HepG2 (cell line): ENCODE results near the gene CCNF. TPM values are rescaled to one million over a fixed set of nuclear protein-coding genes. Genes with fewer than 3 reads are reported as not detected.

Source experiments
- ARNTL ChIP-seq: sonication (generic); formaldehyde crosslinking; IDR thresholded peaks from 2 replicates; pipeline ENCODE4 v1.4.0; 2020; ENCODE audit warnings: mild to moderate bottlenecking, missing genetic modification reagents
- BCL6 ChIP-seq: IDR thresholded peaks from 2 replicates; pipeline ENCODE4 v1.6.1; 2016; ENCODE audit warnings: missing genetic modification reagents, missing compliant biosample characterization
- BORCS8-MEF2B ChIP-seq: sonication (generic); formaldehyde crosslinking; IDR thresholded peaks from 2 replicates; pipeline ENCODE4 v1.8.0; 2022; ENCODE audit warnings: mild to moderate bottlenecking, missing genetic modification reagents
- CHCHD3 ChIP-seq: sonication (generic); formaldehyde crosslinking; IDR thresholded peaks from 2 replicates; pipeline ENCODE4 v1.8.0; 2022; ENCODE audit warnings: mild to moderate bottlenecking, missing genetic modification reagents, moderate library complexity
- DR1 ChIP-seq: sonication (generic); formaldehyde crosslinking; IDR thresholded peaks from 2 replicates; pipeline ENCODE4 v1.8.0; 2021; ENCODE audit warnings: mild to moderate bottlenecking, missing genetic modification reagents, inconsistent platforms
- ELF1 ChIP-seq: sonication (generic); formaldehyde crosslinking; IDR thresholded peaks from 2 replicates; pipeline ENCODE4 v1.4.0; 2020; ENCODE audit warnings: missing genetic modification reagents
- FOXP1 ChIP-seq, 2 experiments: fragments of 450-650 bp in 1 of 2; IDR thresholded peaks; 2 replicates each; pipeline ENCODE4 v1.6.1; 2017 to 2018; ENCODE audit warnings: antibody characterized with exemption in 1 of 2
- GZF1 ChIP-seq: sonication (generic); formaldehyde crosslinking; IDR thresholded peaks from 2 replicates; pipeline ENCODE4 v1.5.1; 2020; ENCODE audit warnings: mild to moderate bottlenecking, missing genetic modification reagents
- MAFF ChIP-seq: IDR thresholded peaks from 2 replicates; pipeline ENCODE4 v1.6.1; 2011; ENCODE audit warnings: low read depth, low read length, improper control_type of control experiment
- MED1 ChIP-seq: sonication (generic); formaldehyde crosslinking; IDR thresholded peaks from 2 replicates; pipeline ENCODE4 v1.4.0; 2020; ENCODE audit warnings: missing genetic modification reagents
- RFXAP ChIP-seq: sonication (generic); formaldehyde crosslinking; IDR thresholded peaks from 2 replicates; pipeline ENCODE4 v1.4.0; 2020; ENCODE audit warnings: missing genetic modification reagents, borderline replicate concordance
- SOX5 ChIP-seq: IDR thresholded peaks from 2 replicates; pipeline ENCODE4 v1.6.1; 2016; ENCODE audit warnings: borderline replicate concordance
- TARDBP ChIP-seq: sonication (generic); formaldehyde crosslinking; IDR thresholded peaks from 2 replicates; pipeline ENCODE4 v1.8.0; 2022; ENCODE audit warnings: mild to moderate bottlenecking, missing genetic modification reagents
- ZC3H13 ChIP-seq: sonication (generic); formaldehyde crosslinking; IDR thresholded peaks from 2 replicates; pipeline ENCODE4 v1.8.1; 2023; ENCODE audit warnings: mild to moderate bottlenecking, missing genetic modification reagents, moderate library complexity
- ZFP82 ChIP-seq: sonication (generic); formaldehyde crosslinking; IDR thresholded peaks from 2 replicates; pipeline ENCODE4 v1.5.1; 2020; ENCODE audit warnings: mild to moderate bottlenecking, missing genetic modification reagents, borderline replicate concordance
- ZNF138 ChIP-seq: sonication (generic); formaldehyde crosslinking; IDR thresholded peaks from 2 replicates; pipeline ENCODE4 v1.5.0; 2020; ENCODE audit warnings: mild to moderate bottlenecking, low read depth, missing genetic modification reagents
- ZNF225 ChIP-seq: sonication (generic); formaldehyde crosslinking; IDR thresholded peaks from 2 replicates; pipeline ENCODE4 v1.4.0; 2020; ENCODE audit warnings: mild to moderate bottlenecking, missing genetic modification reagents
- ZNF253 ChIP-seq: sonication (generic); formaldehyde crosslinking; IDR thresholded peaks from 2 replicates; pipeline ENCODE4 v1.8.0; 2022; ENCODE audit warnings: mild to moderate bottlenecking, missing genetic modification reagents, borderline replicate concordance
- ZNF331 ChIP-seq: sonication (generic); formaldehyde crosslinking; IDR thresholded peaks from 2 replicates; pipeline ENCODE4 v1.4.0; 2020; ENCODE audit warnings: missing genetic modification reagents
- ZNF34 ChIP-seq: sonication (generic); formaldehyde crosslinking; IDR thresholded peaks from 2 replicates; pipeline ENCODE4 v1.4.0; 2020; ENCODE audit warnings: mild to moderate bottlenecking, missing genetic modification reagents, borderline replicate concordance
- polyA plus RNA-seq, 8 experiments: library from polyadenylated mRNA; depleted of rRNA in 3 of 8; stranded (reverse) in 7 of 8; unstranded in 1 of 8; fragments of >200 nt; fragmentation: Illumina TruSeq in 4 of 8; extraction: Trizol in 4 of 8; gene quantifications; 2 replicates each; pipeline versions ENCODE4 v1.2.1 to v1.2.3, GENCODE V29; 2011 to 2016; ENCODE audit warnings: low read depth in 4 of 8, missing spikeins in 1 of 8, mixed read lengths in 1 of 8; ENCODE audit not compliant: insufficient read depth in 1 of 8
- total RNA-seq, 5 experiments: library from RNA; depleted of rRNA; stranded (reverse); fragments of >200 nt; fragmentation: Illumina TruSeq; extraction: Trizol; gene quantifications; 2 replicates each; pipeline ENCODE4 v1.2.3, GENCODE V29; 2016; ENCODE audit warnings: low read depth in 1 of 5
- TF ChIP-seq, protein P1 (sequence below): sonication (generic); formaldehyde crosslinking; IDR thresholded peaks from 2 replicates; pipeline ENCODE4 v1.4.0; 2020; ENCODE audit warnings: missing genetic modification reagents, borderline replicate concordance
- TF ChIP-seq, protein P2 (sequence below): sonication (generic); IDR thresholded peaks from 2 replicates; pipeline ENCODE4 v1.6.1; 2016; ENCODE audit warnings: low read depth, borderline replicate concordance
- TF ChIP-seq, protein P3 (sequence below): sonication (generic); formaldehyde crosslinking; IDR thresholded peaks from 2 replicates; pipeline ENCODE4 v1.9.0; 2021; ENCODE audit warnings: missing genetic modification reagents, borderline replicate concordance
- TF ChIP-seq, protein P4 (sequence below): IDR thresholded peaks from 2 replicates; pipeline ENCODE4 v1.6.1; 2016; ENCODE audit warnings: missing compliant biosample characterization, missing genetic modification reagents, borderline replicate concordance
- TF ChIP-seq, protein P5 (sequence below): IDR thresholded peaks from 2 replicates; pipeline ENCODE4 v1.6.1; 2016

Gene CCNF
- total and polyA plus RNA-seq, 2 of the 13 experiments (the other 11 are each of a cell fraction or from before 2014, with no cell fraction given): 6.4 to 22.8 TPM

DNA sequence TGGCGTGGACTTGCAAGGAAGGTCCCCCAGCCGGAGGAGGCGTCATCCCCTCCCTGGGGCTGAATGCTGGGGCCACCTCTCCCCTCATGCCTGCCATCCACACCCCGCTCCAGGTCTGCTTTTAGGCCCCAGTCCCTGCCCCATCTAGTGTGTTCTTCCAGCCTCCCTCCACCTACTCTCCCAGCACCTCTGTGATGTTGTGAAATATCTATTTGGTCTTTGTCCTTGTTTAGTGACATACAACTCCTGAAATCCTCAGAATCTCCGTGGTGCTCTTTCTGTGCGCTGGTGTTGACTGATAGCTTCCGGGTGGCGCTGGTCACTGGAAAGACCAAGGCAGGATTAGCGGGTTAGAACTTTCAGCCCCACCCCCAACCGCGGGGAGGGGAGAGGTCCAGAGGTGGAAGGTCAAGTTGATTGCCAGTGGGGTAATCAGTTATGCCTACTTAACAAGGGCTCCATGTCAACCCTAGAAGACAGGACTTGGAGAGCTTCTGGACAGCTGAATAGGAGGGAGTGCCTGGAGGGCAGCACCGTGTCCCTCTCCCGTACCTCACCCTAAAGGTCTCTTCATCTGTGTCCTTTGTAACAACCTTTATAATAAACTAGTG, 55.8 kb downstream of the CCNF start (continued):
- TF ChIP-seq ZNF225 (CRISPR knock-in tag) (peak; percentile 76; the same call in 1 of the 2 replicates), SOX5 (CRISPR knock-in tag) (peak; percentile 83), BCL6 (peak; percentile 94), ZC3H13 (CRISPR knock-in tag) (peak; percentile 43; the same call in 1 of the 2 replicates), ARNTL (CRISPR knock-in tag) (peak; percentile 66; the same call in 1 of the 2 replicates), TARDBP (CRISPR knock-in tag) (peak; percentile 95), CHCHD3 (CRISPR knock-in tag) (no peak), GZF1 (CRISPR knock-in tag) (no peak), RFXAP (CRISPR knock-in tag) (peak; percentile 70; the same call in 1 of the 2 replicates), ZNF331 (CRISPR knock-in tag) (peak; percentile 71; the same call in 1 of the 2 replicates), BORCS8-MEF2B (CRISPR knock-in tag) (peak; percentile 87), ZNF253 (CRISPR knock-in tag) (no peak), ELF1 (peak; percentile 91), ZFP82 (CRISPR knock-in tag) (peak; percentile 72; the same call in 1 of the 2 replicates), DR1 (CRISPR knock-in tag) (peak; percentile 55; the same call in 1 of the 2 replicates), MED1 (CRISPR knock-in tag) (peak; percentile 78), MAFF (no peak), FOXP1 (IDR thresholded peaks at IDR 0.05) (peak; percentile 56; the same call in 1 of the 2 replicates), FOXP1 (CRISPR knock-in tag; IDR thresholded peaks at IDR 0.05) (peak; percentile 80), ZNF138 (CRISPR knock-in tag) (no peak), ZNF34 (no peak)
- TF ChIP-seq, protein P1, sequence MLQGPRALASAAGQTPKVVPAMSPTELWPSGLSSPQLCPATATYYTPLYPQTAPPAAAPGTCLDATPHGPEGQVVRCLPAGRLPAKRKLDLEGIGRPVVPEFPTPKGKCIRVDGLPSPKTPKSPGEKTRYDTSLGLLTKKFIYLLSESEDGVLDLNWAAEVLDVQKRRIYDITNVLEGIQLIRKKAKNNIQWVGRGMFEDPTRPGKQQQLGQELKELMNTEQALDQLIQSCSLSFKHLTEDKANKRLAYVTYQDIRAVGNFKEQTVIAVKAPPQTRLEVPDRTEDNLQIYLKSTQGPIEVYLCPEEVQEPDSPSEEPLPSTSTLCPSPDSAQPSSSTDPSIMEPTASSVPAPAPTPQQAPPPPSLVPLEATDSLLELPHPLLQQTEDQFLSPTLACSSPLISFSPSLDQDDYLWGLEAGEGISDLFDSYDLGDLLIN (CRISPR knock-in tag): 0 out of 2 replicates have a peak, but pooled peaks have one; percentile 61
- TF ChIP-seq, protein P2, sequence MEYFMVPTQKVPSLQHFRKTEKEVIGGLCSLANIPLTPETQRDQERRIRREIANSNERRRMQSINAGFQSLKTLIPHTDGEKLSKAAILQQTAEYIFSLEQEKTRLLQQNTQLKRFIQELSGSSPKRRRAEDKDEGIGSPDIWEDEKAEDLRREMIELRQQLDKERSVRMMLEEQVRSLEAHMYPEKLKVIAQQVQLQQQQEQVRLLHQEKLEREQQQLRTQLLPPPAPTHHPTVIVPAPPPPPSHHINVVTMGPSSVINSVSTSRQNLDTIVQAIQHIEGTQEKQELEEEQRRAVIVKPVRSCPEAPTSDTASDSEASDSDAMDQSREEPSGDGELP: peak; percentile 57; the same call in 1 of the 2 replicates
- TF ChIP-seq, protein P3, sequence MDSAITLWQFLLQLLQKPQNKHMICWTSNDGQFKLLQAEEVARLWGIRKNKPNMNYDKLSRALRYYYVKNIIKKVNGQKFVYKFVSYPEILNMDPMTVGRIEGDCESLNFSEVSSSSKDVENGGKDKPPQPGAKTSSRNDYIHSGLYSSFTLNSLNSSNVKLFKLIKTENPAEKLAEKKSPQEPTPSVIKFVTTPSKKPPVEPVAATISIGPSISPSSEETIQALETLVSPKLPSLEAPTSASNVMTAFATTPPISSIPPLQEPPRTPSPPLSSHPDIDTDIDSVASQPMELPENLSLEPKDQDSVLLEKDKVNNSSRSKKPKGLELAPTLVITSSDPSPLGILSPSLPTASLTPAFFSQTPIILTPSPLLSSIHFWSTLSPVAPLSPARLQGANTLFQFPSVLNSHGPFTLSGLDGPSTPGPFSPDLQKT (CRISPR knock-in tag): no peak
- TF ChIP-seq, protein P4, sequence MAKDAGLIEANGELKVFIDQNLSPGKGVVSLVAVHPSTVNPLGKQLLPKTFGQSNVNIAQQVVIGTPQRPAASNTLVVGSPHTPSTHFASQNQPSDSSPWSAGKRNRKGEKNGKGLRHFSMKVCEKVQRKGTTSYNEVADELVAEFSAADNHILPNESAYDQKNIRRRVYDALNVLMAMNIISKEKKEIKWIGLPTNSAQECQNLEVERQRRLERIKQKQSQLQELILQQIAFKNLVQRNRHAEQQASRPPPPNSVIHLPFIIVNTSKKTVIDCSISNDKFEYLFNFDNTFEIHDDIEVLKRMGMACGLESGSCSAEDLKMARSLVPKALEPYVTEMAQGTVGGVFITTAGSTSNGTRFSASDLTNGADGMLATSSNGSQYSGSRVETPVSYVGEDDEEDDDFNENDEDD (CRISPR knock-in tag): peak; percentile 23; the same call in 1 of the 2 replicates
- TF ChIP-seq, protein P5, sequence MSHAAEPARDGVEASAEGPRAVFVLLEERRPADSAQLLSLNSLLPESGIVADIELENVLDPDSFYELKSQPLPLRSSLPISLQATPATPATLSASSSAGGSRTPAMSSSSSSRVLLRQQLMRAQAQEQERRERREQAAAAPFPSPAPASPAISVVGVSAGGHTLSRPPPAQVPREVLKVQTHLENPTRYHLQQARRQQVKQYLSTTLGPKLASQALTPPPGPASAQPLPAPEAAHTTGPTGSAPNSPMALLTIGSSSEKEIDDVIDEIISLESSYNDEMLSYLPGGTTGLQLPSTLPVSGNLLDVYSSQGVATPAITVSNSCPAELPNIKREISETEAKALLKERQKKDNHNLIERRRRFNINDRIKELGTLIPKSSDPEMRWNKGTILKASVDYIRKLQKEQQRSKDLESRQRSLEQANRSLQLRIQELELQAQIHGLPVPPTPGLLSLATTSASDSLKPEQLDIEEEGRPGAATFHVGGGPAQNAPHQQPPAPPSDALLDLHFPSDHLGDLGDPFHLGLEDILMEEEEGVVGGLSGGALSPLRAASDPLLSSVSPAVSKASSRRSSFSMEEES: peak; percentile 37
